ENCODE results near the gene SP2.

The SP2 gene

GRCh38 chr17:47895856-47896671 is at the start of gene SP2:
Gene SP2 (plus strand): TSS chr17:47896236. CDS start chr17:47896287, 51 bp downstream.
- DNase-seq: peak; percentile 100

DNA sequence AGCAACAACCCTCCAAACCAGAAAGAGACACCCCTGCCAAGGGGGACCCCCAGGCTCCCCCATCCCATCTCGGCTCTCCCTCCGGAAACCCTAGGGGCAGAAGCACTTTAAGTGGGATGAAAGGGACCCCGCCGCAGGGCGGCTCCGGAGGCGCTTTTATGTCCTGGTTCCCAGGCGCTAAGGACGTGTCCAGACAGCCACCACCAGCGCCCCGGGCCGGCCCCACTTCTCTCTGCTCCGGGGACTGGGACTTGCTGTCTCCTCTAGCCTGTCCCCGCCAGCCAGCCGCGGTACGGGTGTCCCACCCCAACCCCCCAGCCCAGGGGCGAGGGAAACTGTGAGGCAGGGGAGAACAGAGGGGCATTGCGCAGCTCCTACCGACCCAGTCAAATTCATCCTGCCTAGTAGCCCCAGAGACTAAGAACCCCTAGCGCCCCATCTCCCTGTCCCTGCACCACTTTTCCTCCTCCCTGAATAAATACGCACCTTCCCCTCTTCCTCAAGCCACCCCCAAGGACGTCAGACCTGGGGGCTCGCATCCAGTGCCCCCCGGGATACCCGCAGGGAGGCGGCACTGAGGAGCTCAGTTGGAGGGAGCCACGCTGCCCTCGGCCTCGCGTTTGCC is 49.2 kb upstream of the SP2 start:
- no peak for DNase-seq

DNA sequence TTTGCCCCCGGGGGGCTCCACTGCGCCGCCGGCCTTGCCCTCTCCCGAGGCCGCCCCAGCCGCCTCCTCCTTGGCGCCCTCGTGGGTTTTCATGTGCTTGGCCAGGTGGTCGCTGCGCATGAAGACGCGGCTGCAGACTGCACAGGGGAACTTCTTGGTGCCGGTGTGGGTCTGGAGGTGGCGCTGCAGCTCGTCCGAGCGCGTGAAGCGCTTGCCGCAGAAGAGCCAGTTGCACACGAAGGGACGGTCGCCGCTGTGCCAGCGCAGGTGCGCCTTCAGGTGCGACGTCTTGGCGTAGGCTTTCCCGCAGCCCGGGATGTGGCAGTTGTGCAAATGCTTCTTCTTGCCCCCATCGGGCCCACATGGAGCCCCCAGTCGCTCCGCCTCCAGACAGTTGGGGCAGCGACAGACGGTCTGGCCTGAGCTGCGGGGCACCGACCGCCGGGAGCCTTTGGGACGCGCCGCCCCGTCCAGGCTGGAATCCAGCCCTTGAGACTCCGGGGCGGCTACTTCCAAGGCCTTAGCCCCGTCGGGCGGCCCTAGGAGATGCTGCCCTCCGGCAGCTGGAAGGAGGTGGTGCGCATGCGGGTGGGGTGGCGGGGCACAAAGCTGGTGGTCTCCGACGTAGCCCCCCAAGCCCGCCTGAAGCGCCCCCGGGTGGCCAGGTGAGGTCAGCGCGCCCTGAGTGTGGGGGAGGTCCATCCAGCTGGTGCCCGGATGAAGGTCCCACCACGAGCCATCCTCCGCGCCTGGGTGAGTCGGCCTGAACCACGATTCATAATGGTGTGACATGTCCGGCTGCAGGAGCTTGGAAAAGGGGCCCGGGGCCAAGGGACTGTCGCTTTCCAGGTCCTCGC is 48.5 kb upstream of the SP2 start:
- peak; percentile 54 for DNase-seq

DNA sequence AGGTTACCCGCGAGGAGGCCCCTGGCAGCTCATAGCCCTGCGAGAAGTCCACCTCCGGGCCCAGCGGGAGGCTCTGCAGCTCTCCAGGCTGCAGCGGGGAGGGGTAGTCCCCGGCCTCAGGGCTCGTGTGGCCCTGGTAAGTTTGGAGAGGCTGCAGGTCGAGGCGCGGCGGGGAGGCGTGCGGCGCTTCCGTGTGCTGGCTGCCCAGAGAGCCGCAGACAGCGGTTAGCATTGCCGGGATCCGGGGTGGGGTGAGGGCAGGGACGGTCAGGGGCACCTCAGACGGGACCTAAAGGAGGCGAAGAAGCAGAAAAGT is 47.9 kb upstream of the SP2 start:
- no peak for DNase-seq

DNA sequence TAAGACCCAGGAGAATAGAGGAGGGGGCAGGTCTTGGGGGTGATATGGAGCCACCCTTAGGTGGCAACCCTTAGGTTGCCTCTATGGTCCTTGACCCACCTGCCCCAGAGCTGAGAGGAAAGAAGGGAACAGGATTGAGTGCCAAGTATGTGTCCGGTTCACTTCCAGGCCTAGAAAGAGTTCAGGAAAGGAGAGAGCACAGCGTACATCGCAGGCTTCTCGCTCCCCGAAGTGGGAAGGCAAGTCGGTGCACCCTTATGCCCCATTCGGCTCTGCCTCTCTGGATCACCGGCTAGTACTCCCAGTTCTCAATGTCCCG is 45.7 kb upstream of the SP2 start:
- DNase-seq: no peak

- peak; percentile 71 for DNase-seq
Measured at GRCh38 chr17:47850692-47851573, 45.1 kb upstream of the SP2 start, which contains the start of gene SP6. Gene SP6 (minus strand): TSS chr17:47851163. CDS start chr17:47848429, 2,734 bp downstream.

GRCh38 chr17:47851764-47852112 is 44.3 kb upstream of the SP2 start:
- DNase-seq: no peak

DNA sequence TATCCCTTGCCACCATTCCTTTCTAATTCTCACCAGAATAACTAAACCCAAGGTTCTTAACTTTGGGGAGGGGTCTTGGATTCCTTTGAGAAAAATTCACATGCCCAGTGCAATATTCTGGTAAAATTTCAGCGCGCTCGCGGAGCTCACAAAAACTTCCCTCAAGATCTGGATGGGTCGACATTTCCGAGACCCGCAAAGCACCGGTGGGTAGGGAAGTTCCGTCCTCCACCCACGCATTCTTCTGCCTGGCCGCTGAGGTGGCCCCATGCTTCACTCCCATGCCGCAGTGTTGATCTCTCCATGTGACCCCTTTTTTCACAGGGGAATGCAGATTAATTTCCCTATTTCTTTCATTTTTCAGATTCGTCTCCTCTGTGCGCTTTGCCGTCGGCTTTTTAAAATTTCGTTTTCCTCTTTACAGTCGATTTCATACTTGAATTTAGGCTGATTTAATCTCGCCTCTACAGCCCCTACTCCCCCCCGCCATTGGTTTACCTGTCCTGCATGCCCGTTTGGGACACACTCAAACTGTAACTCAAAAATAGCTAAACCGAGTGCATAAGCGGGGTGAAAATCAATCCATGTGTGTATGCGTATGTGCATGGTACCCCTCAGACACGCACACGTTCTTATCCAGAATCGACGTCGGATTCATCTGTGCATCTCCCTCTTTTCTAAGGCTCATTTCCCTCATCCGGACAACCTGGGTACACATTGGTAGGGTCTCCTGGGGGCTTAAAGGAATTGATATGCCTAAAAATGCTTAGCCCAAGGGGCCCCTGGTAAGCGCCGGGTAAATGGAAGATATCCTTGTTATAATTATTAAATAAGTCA is 43.7 kb upstream of the SP2 start:
- DNase-seq: no peak

DNA sequence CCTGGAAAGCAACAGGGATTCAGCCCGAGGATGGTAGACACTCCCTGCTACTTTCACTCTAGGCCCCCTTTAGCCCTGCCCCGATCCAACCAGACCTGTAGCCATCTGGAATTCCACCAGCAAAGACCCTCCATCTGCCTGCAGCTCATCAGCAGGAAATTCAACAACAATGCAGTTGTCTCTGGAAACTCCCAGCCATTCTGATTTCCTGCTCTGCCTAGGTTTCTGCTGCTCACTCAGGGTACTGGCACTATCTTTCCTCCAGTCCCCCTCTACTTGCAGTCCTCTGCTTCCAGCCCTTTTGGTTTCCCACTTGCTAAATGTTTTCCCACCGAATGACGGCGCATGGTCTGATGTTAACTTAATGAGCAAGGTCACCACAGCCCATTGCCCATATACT is 42.4 kb upstream of the SP2 start:
- DNase-seq: no peak

GRCh38 chr17:47855737-47856136 is 40.3 kb upstream of the SP2 start:
- no peak for DNase-seq

DNA sequence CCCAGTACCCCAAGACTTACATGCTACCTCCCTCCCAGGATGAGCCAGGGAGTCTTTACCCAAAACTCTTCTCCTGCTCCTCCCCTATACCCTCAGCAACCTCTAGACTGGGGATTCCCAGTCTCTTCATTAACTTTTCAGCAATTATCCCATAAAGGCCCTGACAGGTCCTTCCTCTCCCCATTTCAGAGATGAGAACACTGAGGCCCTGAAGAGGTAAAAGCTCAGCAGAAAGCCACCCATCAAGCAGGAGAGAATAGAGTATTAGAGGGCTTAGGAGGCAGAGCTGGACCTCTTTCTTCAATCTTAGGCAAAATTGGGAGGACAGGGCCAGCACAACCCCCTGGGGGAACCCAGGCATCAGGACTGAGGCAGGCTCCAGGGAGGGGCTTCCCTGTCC is 39.2 kb upstream of the SP2 start:
- DNase-seq: no peak

DNA sequence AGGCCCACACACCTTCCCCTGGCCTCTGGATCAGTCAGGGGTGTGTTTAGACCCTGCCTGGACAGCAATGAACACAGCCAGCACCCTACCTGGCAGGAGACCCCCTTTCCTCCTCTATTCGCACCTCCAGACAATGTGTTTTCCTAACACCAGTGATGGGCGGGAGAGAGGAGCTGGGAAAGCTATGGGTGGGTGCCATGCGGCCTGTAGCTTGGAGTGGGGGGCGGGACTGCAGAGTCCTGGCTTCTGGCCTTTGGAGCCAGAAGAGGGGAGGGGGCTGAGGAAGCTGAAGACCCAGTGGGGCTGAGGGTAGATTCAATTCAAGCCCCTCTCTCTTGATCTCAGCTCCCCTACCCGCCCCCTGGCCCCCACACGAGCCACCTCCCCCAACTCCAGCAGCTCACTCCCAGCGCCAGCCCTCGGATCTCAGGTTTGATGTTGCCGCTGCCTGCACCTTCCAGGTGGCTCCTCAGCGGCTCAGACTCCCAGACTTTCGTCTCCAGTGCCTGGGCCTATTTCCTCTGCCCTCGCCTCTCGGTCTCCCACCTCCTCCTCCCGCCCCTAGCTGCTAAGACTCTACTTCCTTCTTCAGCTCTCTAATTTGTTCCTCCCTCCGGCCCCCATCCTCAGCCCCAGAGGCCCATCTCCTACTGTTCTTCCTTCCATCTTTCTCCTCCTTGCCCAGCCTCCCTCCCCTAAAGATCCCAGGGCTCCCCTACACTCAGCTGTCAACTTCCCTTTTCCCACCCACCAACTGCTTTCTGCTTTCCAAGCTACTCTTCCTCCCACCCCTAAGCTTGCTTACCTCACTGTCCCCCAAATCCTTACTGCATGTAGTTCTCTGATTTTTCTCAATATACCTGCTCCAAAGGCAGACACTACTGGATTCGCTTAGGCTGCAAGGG is 38.2 kb upstream of the SP2 start:
- DNase-seq: no peak

DNA sequence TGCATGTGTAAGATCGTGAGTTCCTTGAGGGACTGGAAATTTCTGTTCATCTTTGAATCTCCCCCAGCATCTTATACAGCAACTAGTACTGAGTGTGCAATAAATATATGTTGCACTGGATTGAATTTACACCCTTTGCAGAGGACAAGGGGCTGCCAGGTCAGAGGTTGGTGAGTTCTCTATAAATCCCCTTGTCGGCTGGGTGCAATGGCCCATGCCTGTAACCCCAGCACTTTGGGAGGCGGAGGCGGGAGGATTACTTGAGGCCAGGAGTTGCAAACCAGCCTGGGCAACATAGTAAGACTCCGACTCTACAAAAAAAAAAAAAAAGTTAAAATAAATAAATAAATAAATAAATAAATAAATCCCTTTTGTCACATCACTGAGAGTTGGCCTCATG is 35.6 kb upstream of the SP2 start:
- DNase-seq: no peak

- DNase-seq: no peak
Measured at GRCh38 chr17:47862621-47863440, 33.2 kb upstream of the SP2 start.

- DNase-seq: no peak
Measured at GRCh38 chr17:47864791-47865216, 31.2 kb upstream of the SP2 start.

DNA sequence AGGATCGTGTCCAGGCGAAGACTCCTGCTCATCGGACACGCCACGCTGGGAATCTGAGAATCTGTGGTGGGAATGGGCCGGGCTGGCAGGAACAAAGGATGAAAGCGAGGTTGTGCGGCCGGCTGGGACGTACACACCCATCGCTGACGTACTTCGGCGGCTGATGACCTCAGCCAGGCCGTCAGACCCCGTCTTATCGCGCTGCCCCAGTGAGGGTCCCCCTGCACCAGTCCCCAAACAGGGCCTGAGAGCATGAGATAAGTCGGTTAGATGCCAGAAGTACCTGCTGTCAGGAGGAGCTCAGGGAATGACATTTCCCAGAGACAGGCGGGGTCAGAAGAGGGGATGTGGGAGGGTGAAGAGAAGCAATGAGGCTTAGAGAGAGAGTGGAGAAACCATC is 29.1 kb upstream of the SP2 start:
- DNase-seq: no peak

DNA sequence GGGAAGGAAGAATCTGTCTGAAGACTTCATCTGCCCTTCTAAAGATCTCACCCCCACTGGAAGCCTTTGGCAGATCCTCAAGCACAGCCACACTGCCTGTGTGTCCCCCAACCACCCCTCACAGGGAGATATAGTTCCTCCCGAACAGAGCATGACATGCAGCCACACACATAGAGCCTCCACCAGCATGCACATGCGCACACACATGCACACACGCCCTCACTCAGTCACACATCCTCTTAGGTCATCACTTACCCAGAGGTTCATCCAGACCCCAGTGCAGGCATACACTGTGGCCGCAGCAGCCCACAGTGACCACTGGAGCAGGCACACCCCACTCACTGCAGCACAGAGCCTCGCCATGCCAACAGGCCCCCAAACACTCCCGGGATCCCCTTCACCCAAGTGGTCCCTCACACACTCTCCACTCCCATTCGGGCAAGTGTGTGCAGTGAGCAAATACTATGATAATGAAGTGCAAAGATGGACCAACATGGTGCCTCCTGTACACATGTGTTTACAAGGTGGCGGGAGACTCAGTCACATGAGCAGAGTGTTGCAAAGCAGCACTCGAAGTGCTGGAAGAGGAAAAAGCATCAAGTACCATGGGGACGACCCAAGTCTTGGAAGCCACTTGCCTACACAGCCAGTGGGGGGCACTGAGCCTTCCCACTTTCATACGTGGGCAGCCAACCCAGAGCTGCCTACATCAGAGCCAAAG is 28.1 kb upstream of the SP2 start:
- DNase-seq: no peak

DNA sequence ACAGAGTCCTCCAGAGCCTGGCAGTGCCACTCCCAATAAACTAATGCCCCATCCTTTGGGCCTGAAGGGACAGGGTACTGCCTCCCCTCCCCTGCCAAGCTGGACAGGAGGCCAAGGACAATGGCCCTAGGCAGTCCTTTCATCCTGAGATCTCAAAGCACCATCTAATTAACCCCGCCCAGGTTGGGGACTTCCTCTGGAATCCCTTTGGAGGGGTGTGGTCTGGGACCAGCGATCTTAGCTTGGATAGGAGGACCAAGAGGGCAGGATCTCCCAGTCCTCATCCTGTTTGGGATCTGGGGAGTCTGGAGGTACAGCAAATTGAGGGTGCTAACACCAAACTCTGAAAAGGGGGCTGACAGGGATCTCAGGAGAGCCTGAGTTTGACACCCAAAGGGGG is 26.9 kb upstream of the SP2 start:
- no peak for DNase-seq

- no peak for DNase-seq
Measured at GRCh38 chr17:47870056-47870455, 26.0 kb upstream of the SP2 start.
